GM19455 (cell line): ENCODE data around the gene HID1.

Experiments used
- ATAC-seq: cut with Tn5 transposase; IDR thresholded peaks from one replicate; pipeline ENCODE4 v1.9.1; 2021; ENCODE audit not compliant: unreplicated experiment

The HID1 gene

GRCh38 chr17:74951680-74952421 lies 20.7 kb downstream of the HID1 start:
- ATAC-seq = no peak

GRCh38 chr17:74951065-74951464 lies 21.5 kb downstream of the HID1 start:
- ATAC-seq = no peak

DNA sequence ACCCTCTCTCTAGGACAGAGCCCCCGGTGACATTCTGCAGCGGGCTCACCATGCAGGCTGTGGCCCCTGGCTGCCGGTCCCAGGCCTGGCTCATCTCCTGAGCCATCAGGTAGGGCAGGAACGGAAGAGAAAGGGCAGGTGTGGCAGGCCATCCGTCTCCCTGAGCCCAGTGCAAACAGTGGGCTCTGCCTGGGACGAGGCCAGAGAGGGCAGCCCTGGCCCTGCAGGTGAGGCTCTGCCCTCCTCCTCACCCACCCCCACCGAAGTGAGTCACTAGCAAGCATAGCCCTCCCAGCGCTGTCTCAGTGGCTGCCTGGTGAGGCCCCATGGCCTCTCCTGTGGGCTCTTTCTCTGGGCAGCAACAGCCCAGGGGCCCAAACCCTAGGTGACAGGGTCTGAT lies 22.4 kb downstream of the HID1 start:
- no peak for ATAC-seq

DNA sequence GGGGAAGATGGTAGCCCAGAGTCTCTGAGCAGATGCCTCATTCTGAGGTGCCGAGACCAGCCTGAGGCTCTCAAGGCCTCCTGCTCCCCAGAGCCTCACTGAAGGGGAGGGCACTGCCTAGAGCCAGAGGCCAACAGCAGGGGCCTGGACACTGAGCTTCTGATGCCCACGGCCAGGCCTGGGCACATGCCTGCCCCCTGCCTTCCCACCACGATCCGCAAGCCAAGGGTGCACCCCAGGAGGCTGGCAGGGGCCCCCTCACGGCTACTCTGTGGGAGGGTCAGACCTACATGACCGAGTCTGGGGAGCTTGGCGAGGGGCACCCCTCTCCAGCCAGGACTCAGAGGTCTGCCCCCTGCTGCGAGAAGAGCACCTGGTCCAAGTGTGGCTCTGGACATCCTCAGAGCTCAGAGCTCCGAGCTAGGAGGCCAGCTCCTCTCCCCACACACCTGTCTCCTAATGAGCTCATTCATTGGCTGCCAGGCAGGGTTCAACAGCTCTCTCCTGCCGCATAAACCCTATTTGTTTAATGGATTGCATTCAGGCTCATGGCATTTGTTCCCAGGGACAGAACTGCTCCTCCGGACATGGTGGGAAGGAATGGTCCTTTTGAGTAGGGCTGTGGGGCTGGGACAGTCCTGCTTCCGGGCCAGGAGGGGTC lies 23.0 kb downstream of the HID1 start:
- no peak for ATAC-seq

DNA sequence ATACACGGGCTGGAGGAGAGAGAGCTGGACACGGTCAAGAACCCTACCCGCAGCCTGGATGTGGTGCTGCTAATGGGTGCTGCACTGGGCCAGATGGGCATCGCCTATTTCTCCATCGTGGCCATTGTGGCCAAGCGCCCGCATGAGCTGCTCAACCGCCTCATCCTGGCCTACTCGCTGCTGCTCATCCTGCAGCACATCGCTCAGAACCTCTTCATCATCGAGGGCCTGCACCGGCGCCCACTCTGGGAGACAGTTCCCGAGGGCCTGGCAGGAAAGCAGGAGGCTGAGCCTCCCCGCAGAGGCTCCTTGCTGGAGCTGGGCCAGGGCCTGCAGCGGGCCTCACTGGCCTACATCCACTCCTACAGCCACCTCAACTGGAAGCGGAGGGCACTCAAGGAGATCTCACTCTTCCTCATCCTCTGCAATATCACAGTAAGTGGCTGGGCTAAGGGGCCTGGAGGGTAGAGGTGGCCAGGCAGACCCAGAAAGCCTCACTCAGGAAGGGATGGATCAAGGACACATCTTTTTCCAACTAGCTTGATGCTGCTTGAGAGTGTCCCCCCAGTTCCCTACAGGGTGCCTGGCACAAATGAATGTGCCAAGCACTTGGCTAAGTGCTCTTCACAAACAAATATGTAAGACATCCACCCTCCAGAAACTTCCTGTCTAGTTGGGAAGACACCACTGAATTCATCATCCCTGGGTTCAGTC lies 25.4 kb downstream of the HID1 start:
- no peak for ATAC-seq

DNA sequence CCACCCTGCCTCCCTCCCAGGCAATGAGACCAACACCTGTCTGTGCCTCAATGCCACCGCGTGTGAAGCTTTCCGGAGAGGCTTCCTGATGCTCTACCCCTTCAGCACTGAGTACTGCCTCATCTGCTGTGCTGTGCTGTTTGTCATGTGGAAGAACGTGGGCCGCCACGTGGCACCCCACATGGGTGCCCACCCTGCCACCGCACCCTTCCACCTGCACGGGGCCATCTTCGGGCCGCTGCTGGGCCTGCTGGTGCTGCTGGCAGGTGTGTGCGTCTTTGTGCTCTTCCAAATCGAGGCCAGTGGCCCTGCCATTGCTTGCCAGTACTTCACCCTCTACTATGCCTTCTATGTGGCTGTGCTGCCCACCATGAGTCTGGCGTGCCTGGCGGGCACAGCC lies 25.9 kb downstream of the HID1 start:
- no peak for ATAC-seq

DNA sequence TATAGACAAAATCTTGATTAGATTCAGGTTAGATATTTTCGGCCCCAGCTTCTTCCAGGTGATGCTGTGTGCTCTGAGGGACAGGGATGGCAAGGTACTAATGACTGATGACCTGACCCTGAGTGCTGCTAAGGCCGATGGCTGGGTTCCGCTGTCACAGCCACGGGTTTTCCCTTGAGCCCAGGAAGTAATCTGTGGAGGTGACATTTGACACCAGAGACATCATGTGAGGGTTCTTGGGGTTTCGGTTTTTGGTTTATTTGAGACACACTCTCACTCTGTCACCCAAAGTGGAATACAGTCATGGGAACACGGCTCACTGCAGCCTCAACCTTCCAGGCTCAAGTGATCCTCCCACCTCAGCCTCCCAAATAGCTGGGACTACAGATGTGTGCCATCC lies 27.0 kb downstream of the HID1 start:
- peak; percentile 64 for ATAC-seq

- no peak for ATAC-seq
Measured at GRCh38 chr17:74943808-74944522, 28.6 kb downstream of the HID1 start.

DNA sequence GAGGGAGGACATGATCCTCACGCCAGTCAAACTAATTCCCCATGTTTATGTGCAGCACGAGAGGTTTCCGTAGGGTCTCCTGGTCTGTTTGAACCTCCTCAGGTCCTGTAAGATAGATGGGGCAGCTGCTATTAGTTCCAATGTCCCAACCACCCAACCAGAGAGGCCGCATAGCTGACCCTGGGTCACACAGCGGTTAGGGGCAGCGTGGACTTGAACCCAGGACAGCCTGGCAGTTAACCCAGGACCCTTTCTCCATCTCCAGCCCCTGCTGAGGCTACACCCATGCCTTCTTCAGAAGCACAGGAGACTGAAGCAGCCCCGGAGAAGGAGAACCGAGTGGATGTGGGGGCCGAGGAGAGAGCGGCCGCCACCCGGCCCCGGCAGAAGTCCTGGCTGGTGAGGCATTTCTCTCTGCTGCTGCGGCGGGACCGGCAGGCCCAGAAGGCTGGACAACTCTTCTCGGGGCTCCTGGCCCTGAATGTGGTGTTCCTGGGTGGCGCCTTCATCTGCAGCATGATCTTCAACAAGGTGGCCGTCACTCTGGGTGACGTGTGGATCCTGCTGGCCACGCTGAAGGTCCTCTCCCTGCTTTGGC lies 31.3 kb downstream of the HID1 start:
- no peak for ATAC-seq

DNA sequence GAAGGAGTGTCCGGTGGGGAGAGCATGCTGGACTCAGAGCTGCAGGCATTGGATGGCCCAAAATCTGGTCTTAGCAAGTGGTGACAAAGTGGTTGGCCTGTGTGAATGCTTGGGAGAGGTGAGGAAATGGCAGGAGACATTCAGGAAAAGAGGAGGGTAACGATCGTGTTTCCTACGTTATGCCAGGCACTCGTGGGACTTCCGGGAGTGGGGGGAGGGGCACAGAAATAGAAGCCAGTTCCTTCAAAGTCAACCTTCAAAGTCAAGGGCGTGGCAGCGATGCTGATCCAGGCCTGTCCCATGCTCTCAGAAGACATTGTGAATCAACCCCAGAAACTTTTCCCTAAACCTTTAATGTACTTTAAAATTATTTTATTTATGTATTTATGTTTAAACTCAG lies 33.0 kb downstream of the HID1 start:
- ATAC-seq = no peak

DNA sequence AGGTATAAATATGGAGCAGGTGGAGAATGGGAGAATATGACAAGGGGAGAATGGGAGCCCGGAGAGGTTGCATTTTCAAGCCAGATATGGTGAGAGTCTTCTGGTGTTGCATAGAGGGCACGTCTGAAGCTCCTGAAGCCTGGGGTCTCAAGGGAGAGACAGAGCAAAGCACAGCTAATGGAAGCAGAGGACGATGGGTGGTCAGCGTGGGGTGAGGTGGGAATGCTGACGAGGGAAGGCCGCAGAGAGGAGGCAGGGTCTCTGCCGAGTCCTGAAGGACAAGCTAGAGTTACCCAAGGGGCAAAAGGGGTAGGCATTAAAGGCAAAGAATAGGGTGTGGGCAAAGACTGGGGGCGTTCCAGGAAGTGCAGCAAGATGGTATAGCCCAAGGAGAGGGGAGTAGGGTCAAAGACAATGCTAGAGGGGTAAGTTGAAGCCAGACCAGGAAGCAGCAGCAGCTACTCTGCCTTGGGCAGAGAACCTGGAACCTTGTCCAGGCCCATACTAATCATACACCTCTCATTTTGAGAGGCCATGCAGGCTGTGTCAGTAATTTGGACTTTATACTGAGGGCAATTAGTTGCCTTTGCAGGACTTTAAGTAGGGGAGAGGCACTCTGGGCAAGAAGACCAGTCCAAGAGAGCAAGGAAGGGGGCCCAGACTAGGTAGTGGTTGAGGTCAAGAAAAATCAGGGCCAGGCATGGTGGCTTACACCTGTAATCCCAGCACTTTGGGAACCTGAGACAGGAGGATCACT lies 34.2 kb downstream of the HID1 start:
- ATAC-seq = no peak

DNA sequence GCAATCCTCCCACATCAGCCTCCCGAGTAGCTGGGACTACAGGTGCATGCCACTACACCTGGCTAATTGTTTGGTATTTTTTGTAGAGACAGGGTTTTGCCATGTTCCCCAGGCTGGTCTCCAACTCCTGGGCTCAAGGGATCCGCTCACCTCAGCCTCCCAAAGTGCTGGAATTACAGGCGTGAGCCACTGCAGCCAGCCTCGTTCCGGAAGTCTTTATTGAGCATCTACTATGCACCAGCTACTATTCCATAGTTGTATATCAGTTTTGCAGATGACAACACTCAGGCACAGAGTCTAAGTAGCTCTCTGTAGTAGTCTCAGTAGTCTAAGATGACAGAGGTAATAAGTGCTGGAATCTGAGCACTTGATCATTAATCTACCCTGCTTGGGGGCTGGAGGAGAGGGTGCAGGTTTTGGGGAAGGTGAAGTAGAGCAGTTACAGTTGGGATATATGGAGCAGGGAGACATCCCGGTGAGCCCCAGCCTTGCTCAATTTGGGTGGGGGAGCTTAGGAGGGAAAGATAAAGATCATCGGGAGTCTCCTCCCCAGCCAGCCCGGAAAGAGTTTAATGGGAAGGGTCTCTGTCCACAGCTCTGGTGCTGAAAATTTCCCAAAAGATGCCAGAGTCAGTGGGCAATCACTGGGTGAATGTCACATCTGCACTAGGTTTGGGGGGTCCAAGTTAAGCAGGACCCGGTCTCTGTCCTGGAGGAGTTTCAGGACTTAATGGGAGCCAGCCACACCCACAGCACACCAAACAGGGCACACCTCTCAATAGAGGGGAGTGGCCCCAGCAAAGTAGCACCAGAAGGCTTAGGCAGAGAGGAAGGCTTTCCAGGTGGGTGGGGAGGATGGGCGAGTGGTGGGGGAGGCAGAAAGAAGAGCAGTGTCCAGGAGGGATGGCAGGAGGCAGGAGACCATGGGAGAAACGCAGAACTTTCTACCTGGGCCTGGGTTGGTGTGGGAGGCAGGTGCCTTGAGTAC lies 35.2 kb downstream of the HID1 start:
- no peak for ATAC-seq

DNA sequence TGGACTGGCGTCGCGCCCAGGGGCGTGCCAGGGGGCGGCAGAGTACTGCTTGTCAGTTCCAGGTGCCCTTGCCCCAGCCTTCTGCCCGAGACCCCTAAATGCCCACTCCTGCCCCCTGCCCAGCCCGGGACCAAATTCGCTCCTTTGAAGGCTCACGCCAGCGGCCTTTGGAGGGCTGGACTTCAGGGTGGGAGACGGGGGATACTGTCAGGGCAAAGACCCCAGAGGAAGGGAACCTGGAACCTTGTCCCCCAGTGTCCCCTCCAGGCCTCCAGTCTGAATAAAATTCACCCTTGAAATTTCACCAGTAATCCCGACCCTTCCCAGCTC lies 36.1 kb downstream of the HID1 start:
- ATAC-seq = no peak

DNA sequence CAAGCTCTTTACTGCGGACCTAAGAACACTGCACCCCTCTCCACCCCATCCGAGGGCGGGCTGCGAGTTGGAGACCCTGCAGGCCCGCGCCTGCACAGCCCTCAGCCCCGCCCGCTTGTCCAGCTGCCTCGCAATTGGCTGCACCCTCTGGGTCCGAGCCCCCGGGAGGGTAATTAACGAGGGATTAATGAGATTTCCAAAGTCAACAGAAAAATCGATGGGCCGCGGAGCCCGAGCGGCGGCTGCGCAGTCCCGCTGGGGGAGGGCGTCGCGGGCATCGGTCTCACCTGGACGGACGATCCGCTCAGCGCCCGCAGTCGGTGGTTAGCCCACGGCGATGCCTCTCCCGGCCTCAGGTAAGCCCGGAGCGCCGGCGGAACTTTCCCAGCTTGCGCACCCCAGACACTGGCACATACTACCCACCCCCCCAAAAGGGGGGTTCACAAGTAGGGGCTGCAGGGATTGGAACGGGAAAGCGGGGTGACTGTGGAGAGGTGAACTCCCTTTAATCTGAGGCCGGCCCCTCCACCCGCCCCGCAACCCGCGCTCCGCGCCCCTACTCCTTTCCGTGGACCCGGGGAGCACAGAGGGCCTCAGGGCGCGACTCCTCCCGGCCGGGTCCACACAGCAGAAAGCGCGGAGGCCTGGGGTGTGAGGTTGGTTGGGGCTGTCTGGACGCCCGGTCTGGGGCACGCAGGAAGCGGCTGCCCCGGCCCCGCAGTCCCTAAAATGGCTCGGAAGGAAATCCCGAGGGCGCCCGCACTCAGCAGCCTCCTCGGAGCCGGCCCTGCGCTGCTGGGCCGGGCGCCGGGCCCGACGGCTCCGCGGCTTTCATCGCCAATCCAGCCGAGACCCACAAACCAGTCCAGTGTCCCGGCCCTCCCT lies 36.7 kb downstream of the HID1 start, which contains the start of gene OTOP3:
Gene OTOP3, plus strand, starts transcription at position 314 of the 885 bp plus-strand sequence. Its CDS starts 24 bp downstream, at position 338.
- ATAC-seq = no peak

DNA sequence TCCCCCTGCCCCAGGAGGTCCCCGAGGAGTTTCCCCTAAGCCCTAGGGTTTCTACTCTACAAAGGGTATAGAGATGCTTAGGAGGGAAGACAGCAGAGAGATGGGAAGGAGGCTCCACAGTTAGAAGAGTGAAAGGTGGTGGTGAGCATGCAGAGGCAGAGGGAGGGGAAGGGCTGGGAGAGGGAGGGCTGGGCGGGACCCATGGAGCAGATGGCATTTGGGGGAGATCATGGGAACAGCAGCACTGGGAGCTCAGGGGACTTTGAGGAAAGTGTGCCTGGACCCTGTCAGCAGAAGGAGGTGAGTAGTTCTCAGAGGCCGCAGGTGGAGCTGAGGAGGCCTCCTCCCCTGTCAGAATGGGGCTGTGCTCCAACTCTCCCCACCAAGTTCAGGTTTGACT lies 37.5 kb downstream of the HID1 start:
- no peak for ATAC-seq

- no peak for ATAC-seq
Measured at GRCh38 chr17:74930535-74931036, 42.0 kb downstream of the HID1 start.

DNA sequence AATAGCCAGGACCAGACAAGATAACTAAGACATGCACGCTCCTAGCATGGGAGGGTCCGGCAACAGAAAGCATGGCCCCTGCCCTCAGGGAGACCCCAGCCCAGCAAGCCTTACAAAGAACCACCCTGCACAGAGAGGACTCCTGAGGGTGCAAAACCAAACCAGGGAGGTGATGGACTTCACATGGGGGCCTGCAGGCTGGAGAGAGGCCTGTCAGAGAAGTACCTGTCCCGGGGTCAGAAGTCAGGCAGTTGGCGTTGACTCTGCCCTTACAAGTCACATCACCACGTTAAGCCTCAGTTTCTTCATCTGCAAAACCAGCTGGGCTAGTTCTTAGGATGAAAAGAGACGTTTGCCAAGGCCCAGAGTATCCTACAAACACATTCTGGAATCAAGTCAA lies 43.8 kb downstream of the HID1 start:
- ATAC-seq = no peak

DNA sequence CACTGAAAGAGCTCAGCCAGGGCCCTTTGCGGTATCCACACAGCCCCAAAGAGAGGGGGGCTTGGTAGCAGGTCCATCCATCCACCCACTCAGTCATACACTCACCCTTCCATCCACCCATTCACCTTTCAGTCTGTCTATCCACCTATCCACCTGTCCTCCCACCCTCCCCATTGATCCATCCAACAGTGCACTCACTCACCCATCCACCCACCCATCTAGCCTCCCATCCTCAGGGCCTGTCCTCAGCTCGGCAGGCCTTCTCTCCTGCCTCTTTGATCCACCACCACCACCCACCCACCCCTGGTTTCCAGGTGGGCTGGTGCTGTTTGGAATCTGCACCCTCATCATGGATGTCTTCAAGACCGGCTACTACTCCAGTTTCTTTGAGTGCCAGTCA lies 47.3 kb downstream of the HID1 start:
- no peak for ATAC-seq
